GM19467 (cell line): Measurements from ENCODE around the gene PHC2.
"Not testable (repeated sequence)": the region's sequence is repeated elsewhere in the genome, so short reads cannot be mapped to it uniquely, and the experiment has no call there.

Experiments used
- ATAC-seq: cut with Tn5 transposase; IDR thresholded peaks from one replicate; pipeline ENCODE4 v1.9.1; 2021; ENCODE audit warnings: mild to moderate bottlenecking, moderate library complexity; ENCODE audit not compliant: unreplicated experiment

Gene PHC2

GRCh38 chr1:33319949-33320618, 110.8 kb downstream of the PHC2 start:
- no peak for ATAC-seq

GRCh38 chr1:33319186-33319948, 111.5 kb downstream of the PHC2 start:
- no peak for ATAC-seq

GRCh38 chr1:33317946-33318345, 112.9 kb downstream of the PHC2 start:
- ATAC-seq, result no peak

GRCh38 chr1:33317354-33317753, 113.5 kb downstream of the PHC2 start:
- no peak for ATAC-seq

- ATAC-seq, result no peak
Measured at GRCh38 chr1:33316601-33317000, 114.3 kb downstream of the PHC2 start.

- no peak for ATAC-seq
Measured at GRCh38 chr1:33314416-33314815, 116.5 kb downstream of the PHC2 start.

- ATAC-seq, result no peak
Measured at GRCh38 chr1:33312413-33312749, 118.5 kb downstream of the PHC2 start.

- ATAC-seq, result no peak
Measured at GRCh38 chr1:33311706-33312412, 119.0 kb downstream of the PHC2 start.

GRCh38 chr1:33310702-33311101, 120.2 kb downstream of the PHC2 start:
- ATAC-seq, result no peak

GRCh38 chr1:33309351-33309750, 121.5 kb downstream of the PHC2 start:
- ATAC-seq, result not testable (repeated sequence)

GRCh38 chr1:33307494-33307864, 123.4 kb downstream of the PHC2 start:
- no peak for ATAC-seq

- ATAC-seq, result no peak
Measured at GRCh38 chr1:33306653-33307493, 124.0 kb downstream of the PHC2 start.

GRCh38 chr1:33305816-33306652, 124.9 kb downstream of the PHC2 start:
- no peak for ATAC-seq

GRCh38 chr1:33305016-33305415, 125.9 kb downstream of the PHC2 start:
- ATAC-seq, result no peak

- ATAC-seq, result no peak
Measured at GRCh38 chr1:33302325-33302724, 128.6 kb downstream of the PHC2 start.

- no peak for ATAC-seq
Measured at GRCh38 chr1:33301273-33301984, 129.5 kb downstream of the PHC2 start.

- ATAC-seq, result no peak
Measured at GRCh38 chr1:33300673-33301072, 130.2 kb downstream of the PHC2 start.

GRCh38 chr1:33299461-33300155, 131.3 kb downstream of the PHC2 start:
- ATAC-seq, result no peak
